Astrocyte (in vitro differentiated cells and primary cell): Measurements from ENCODE around the gene L3MBTL4.

ENCODE experiments used
- CTCF ChIP-seq: IDR thresholded peaks from 2 replicates; pipeline ENCODE4 v1.5.1; 2011; ENCODE audit warnings: low read depth, mild to moderate bottlenecking, inconsistent platforms, low read length, moderate library complexity; ENCODE audit not compliant: insufficient read depth
- EZH2 ChIP-seq: IDR thresholded peaks from 2 replicates; pipeline ENCODE4 v1.6.1; 2012; ENCODE audit warnings: mild to moderate bottlenecking, low read length, inconsistent platforms; ENCODE audit not compliant: insufficient read depth

- no peak for TF ChIP-seq CTCF
- no peak for TF ChIP-seq EZH2
Measured at GRCh38 chr18:6434987-6435709, 20.4 kb upstream of the L3MBTL4 start.
